PC-9 (cell line): ENCODE measurements around the gene TLR8. TPM values are rescaled to one million over a fixed set of nuclear protein-coding genes. Genes with fewer than 3 reads are reported as not detected.

Experiments used
- BruUV-seq: library from RNA; stranded (reverse); fragments of 400-500 nt; replicated peaks from 2 replicates; lab custom pipeline; 2021; lab: Mats Ljungman, UMichigan
- CTCF ChIA-PET: fragments of 300-600 bp; sonication (Branson Sonifier 250); formaldehyde crosslinking; loops from one replicate; lab custom pipeline; 2022; ENCODE audit warnings: antibody characterized with exemption; lab: Charles Lee
- POLR2A ChIA-PET: fragments of 300-600 bp; sonication (Branson Sonifier 250); formaldehyde crosslinking; loops from one replicate; lab custom pipeline; 2022; ENCODE audit warnings: antibody characterized with exemption; ENCODE audit not compliant: unreplicated experiment; lab: Charles Lee
- DNase-seq, 2 experiments: peaks; one replicate each; pipeline versions ENCODE4 v3.0.0 to v3.0.0-alpha.2; 2015 to 2022; ENCODE audit warnings: mixed read lengths in 1 of 2
- H2AFZ ChIP-seq: fragments of 200-600 bp; sonication (generic); 2 replicates; pipeline ENCODE4 v1.8.1; 2017; ENCODE audit warnings: antibody characterized with exemption
- H3F3A ChIP-seq: fragments of 200-600 bp; sonication (generic); 2 replicates; pipeline ENCODE4 v1.8.1; 2017; ENCODE audit warnings: antibody characterized with exemption, mild to moderate bottlenecking, low read depth; ENCODE audit not compliant: insufficient read depth
- H3K27ac ChIP-seq: fragments of 200-600 bp; sonication (generic); 2 replicates; pipeline ENCODE4 v1.6.1; 2016; ENCODE audit warnings: mixed run types
- H3K27me3 ChIP-seq: fragments of 200-600 bp; sonication (generic); 2 replicates; pipeline ENCODE4 v1.6.1; 2016; ENCODE audit warnings: low read depth, mixed run types; ENCODE audit not compliant: insufficient read depth
- H3K36me3 ChIP-seq: fragments of 200-600 bp; sonication (generic); 2 replicates; pipeline ENCODE4 v1.6.1; 2016; ENCODE audit warnings: low read depth, mixed run types
- H3K4me1 ChIP-seq: fragments of 200-600 bp; sonication (generic); replicated peaks from 2 replicates; pipeline ENCODE4 v1.6.1; 2016; ENCODE audit warnings: mixed run types; ENCODE audit not compliant: insufficient read depth
- H3K4me2 ChIP-seq: fragments of 200-600 bp; sonication (generic); 2 replicates; pipeline ENCODE4 v1.6.1; 2017; ENCODE audit warnings: mixed run types
- H3K4me3 ChIP-seq: fragments of 200-600 bp; sonication (generic); 2 replicates; pipeline ENCODE4 v1.6.1; 2016; ENCODE audit warnings: mixed run types
- H3K79me2 ChIP-seq: fragments of 200-600 bp; sonication (generic); 2 replicates; pipeline ENCODE4 v1.6.1; 2017; ENCODE audit warnings: low read depth, mixed run types
- H3K9me2 ChIP-seq: fragments of 200-600 bp; sonication (generic); 2 replicates; pipeline ENCODE4 v1.8.1; 2017; ENCODE audit warnings: mild to moderate bottlenecking; ENCODE audit not compliant: insufficient read depth
- H3K9me3 ChIP-seq: fragments of 200-600 bp; sonication (generic); 2 replicates; pipeline ENCODE4 v1.8.1; 2016; ENCODE audit warnings: low read depth; ENCODE audit not compliant: insufficient read depth
- H4K20me1 ChIP-seq: fragments of 200-600 bp; sonication (generic); 2 replicates; pipeline ENCODE4 v1.8.1; 2017; ENCODE audit not compliant: insufficient read depth
- EZH2 ChIP-seq: fragments of 200-600 bp; sonication (generic); IDR thresholded peaks from 2 replicates; pipeline ENCODE4 v1.8.0; 2017; ENCODE audit warnings: antibody characterized with exemption, low read depth
- intact Hi-C: fragments of 100-400 bp; cut with micrococcal nuclease; formaldehyde crosslinking; loops from one replicate; pipeline ENCODE4 v1.10.0; 2022; ENCODE audit not compliant: unreplicated experiment
- total RNA-seq: library from RNA; stranded (reverse); gene quantifications from 2 replicates; pipeline ENCODE4 v1.2.3, GENCODE V29; 2021
- TF ChIP-seq, protein P1 (sequence below): fragments of 200-600 bp; sonication (generic); conservative IDR thresholded peaks from 2 replicates; pipeline ENCODE4 v1.6.1; 2017; ENCODE audit warnings: mixed run types, antibody characterized with exemption, mild to moderate bottlenecking, moderate library complexity

TLR8 gene
- total RNA-seq, 1 experiment from 2014 or later, result not detected

DNA sequence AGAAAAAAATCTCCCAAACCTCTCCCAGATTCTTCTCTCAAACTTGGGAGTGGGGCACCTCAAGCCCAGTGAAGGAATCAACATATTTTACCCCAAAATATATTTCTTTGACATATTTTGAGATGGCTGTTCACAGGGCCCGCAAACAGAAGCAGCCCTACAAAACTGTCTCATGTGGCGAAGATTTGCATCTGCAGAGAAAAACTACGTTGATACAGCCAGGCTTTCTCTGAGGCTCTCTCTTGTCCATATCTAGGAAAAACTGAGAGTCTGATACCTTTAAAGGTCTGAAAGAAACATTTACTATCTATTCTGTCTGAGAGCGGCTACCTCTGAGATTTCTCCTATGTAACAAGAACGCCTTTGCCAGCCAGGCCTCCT, 45.2 kb downstream of the TLR8 start:
- H3K4me1 ChIP-seq, result peaks cover 42% of the 10 kb centered on the region
- H3K27me3 ChIP-seq, result no peaks in the 10 kb centered on the region
- H3K79me2 ChIP-seq, result 0 out of 2 replicates have a peak, but pooled peaks cover 7% of the 10 kb centered on the region
- H4K20me1 ChIP-seq, result no peaks in the 10 kb centered on the region
- no peaks in the 10 kb centered on the region for H3K36me3 ChIP-seq
- no peaks in the 10 kb centered on the region for H3K9me2 ChIP-seq
- TF ChIP-seq, protein P1, sequence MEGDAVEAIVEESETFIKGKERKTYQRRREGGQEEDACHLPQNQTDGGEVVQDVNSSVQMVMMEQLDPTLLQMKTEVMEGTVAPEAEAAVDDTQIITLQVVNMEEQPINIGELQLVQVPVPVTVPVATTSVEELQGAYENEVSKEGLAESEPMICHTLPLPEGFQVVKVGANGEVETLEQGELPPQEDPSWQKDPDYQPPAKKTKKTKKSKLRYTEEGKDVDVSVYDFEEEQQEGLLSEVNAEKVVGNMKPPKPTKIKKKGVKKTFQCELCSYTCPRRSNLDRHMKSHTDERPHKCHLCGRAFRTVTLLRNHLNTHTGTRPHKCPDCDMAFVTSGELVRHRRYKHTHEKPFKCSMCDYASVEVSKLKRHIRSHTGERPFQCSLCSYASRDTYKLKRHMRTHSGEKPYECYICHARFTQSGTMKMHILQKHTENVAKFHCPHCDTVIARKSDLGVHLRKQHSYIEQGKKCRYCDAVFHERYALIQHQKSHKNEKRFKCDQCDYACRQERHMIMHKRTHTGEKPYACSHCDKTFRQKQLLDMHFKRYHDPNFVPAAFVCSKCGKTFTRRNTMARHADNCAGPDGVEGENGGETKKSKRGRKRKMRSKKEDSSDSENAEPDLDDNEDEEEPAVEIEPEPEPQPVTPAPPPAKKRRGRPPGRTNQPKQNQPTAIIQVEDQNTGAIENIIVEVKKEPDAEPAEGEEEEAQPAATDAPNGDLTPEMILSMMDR, result no peak
- TF ChIP-seq EZH2, result no peak
- no peak for DNase-seq
- BruUV-seq, result no TSS peak
- POLR2A ChIA-PET, result no interaction called here
- H3K4me2 ChIP-seq, result no peak overlapping the region
- peaks cover 20% of the 10 kb centered on the region for H3F3A ChIP-seq
- H3K27ac ChIP-seq, result no peak overlapping the region
- no peak overlapping the region for H3K4me3 ChIP-seq
- no peaks in the 10 kb centered on the region for H3K9me3 ChIP-seq
- CTCF ChIA-PET, result no interaction called here
- intact Hi-C loops, result no loop called here
- no peak overlapping the region for H2AFZ ChIP-seq

DNA sequence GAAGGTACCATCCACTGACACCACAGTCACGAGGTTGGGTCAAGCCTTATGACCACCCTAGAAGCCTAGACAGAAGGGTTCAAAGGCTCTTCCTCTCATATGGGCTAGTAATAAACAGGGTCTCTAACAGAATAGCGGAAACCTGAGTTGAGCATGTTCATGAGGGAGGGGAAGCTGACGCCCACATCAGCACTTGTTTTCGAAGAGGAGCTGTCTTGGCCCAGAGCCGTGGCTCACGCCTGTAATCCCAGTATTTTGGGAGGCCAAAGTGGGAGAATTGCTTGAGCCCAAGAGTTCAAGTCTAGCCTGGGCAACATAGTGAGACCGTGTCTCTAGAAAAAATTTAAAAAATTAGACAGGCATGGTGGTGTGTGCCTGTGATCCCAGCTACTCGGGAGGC, 47.0 kb downstream of the TLR8 start:
- TF ChIP-seq, protein P1, result no peak
- TF ChIP-seq EZH2, result no peak
- H3K27ac ChIP-seq, result no peak overlapping the region
- no peaks in the 10 kb centered on the region for H3K9me3 ChIP-seq
- H3K9me2 ChIP-seq, result no peaks in the 10 kb centered on the region
- H2AFZ ChIP-seq, result no peak overlapping the region
- no peaks in the 10 kb centered on the region for H4K20me1 ChIP-seq
- 0 out of 2 replicates have a peak, but pooled peaks cover under 1% of the 10 kb centered on the region for H3K79me2 ChIP-seq
- ChIA-PET CTCF (interaction anchor here (0.5 kb wide), 1 partner anchor 21 kb away, joined by 3 read pairs; no protein-coding TSS in a partner anchor), POLR2A (no interaction called here)
- no peak for DNase-seq
- no peak overlapping the region for H3K4me3 ChIP-seq
- no TSS peak for BruUV-seq
- H3K36me3 ChIP-seq, result no peaks in the 10 kb centered on the region
- H3K27me3 ChIP-seq, result no peaks in the 10 kb centered on the region
- intact Hi-C loops, result no loop called here
- H3K4me1 ChIP-seq, result peaks cover 45% of the 10 kb centered on the region
- H3K4me2 ChIP-seq, result no peak overlapping the region
- H3F3A ChIP-seq, result peaks cover 21% of the 10 kb centered on the region; the same call in 1 of the 2 replicates

DNA sequence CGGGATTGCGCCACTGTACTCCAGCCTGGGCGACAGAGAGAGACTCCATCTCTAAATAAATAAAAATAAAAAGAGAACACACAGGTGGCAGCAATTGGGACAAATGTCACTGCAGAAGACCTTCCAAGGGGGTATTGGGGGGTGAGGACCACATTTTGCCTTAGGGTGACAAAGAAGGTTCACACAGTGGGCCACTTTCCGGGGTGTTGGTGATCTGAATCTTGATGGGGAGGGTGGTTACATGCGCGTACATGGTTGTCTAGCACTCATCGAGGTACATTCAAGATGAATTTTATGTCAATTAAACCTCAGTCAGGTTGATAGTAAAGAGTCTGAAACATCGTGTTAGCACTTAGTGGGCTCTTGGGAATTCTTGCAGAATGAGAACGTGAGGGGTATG, 48.0 kb downstream of the TLR8 start:
- Histone ChIP-seq H3K27ac (no peak overlapping the region), H3K9me2 (no peaks in the 10 kb centered on the region), H4K20me1 (no peaks in the 10 kb centered on the region), H2AFZ (no peak overlapping the region), H3K4me3 (no peak overlapping the region), H3K9me3 (no peaks in the 10 kb centered on the region), H3K4me2 (no peak overlapping the region), H3K79me2 (no peaks in the 10 kb centered on the region), H3K27me3 (no peaks in the 10 kb centered on the region), H3F3A (peaks cover 21% of the 10 kb centered on the region; the same call in 1 of the 2 replicates), H3K36me3 (no peaks in the 10 kb centered on the region), H3K4me1 (peaks cover 35% of the 10 kb centered on the region)
- TF ChIP-seq, protein P1, result no peak
- TF ChIP-seq EZH2, result no peak
- ChIA-PET CTCF (interaction anchor here (0.6 kb wide), 2 partner anchors 24 to 984 kb away, joined by 3 to 6 read pairs; no protein-coding TSS in a partner anchor), POLR2A (no interaction called here)
- no TSS peak for BruUV-seq
- no peak for DNase-seq
- intact Hi-C loops, result no loop called here
